GM21528 (cell line): ENCODE measurements around the gene SLFNL1.

Experiments
- ATAC-seq: cut with Tn5 transposase; IDR thresholded peaks from one replicate; pipeline ENCODE4 v1.9.1; 2021; ENCODE audit warnings: mild to moderate bottlenecking, moderate library complexity; ENCODE audit not compliant: unreplicated experiment, low FRiP score

Gene SLFNL1

DNA sequence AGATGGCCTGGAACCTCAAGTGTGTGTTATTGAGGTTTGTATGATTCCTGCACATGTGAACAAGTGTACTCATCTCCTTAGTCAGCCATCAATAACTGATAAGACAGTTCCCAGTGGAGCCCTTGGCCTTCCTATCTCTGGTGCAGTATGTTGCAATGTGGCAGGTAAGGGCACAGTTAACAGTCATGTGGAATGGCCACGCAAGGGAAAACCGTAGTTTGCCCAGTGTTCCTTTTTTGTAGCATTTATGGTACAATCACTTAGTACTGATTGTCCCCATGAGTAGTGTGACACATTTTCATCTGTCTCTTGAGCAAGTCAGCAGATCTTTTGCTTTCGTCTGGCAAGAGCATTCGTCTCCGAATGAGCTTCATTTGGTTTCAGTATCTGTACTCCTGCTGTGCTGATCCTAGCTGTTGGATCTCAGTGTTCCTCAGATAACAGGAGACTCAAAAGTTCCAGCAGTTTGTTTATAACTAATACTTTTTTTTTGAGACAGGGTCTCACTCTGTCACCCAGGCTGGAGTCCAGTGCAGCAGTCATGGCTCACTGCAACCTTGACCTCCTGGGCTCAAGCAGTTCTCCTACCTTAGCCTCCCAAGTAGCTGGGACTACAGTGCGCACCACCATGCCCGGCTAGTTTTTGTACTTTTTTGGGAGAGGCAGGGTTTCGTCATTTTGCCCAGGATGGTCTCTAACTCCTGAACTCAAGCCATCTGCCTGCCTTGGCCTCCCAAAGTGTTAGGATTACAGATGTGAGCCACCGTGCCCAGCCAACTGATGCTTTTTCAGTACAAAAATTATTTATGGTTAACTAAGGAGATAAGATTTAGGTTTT, 33.9 kb downstream of the SLFNL1 start:
- ATAC-seq = no peak

DNA sequence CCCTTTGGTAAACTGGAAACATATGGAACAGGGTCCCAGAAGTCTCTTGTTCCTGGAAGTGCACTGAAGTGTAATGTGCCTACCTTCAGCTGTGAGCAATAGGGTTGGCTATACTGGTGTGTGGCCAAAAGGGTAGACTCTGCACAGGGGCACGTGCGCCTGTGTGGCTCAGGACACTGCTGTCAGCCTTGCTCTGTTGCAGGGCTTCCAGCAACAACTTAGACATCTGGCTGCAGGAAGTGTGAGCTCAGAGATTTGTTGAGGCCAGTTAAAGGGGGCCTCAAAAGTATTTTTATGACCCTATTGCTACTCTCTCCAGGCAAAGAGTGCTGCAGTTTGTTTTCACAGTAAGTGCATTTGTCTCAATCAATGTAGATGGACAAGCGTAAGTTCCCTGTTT, 34.6 kb downstream of the SLFNL1 start:
- no peak for ATAC-seq

GRCh38 chr1:40986328-40986783, 35.2 kb downstream of the SLFNL1 start:
- ATAC-seq = no peak

DNA sequence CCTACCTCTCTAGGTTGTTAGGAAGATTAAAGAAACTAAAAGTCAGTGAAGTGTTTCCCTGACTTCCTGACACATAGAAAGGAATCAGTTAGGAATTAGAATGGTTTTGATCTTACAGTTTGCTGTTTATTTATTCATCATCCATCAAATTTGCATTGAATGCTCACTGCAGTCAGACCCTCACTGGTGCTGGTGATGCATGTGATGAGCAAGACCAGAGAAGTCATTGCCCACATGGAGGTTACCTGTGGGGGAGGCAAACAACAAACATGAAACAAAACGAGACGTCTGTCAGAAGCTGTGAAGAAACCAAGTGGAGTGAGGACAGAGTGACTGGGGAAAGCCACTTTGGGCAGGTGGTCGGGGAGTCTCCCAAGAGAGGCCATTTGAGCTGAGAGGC, 35.6 kb downstream of the SLFNL1 start:
- no peak for ATAC-seq

DNA sequence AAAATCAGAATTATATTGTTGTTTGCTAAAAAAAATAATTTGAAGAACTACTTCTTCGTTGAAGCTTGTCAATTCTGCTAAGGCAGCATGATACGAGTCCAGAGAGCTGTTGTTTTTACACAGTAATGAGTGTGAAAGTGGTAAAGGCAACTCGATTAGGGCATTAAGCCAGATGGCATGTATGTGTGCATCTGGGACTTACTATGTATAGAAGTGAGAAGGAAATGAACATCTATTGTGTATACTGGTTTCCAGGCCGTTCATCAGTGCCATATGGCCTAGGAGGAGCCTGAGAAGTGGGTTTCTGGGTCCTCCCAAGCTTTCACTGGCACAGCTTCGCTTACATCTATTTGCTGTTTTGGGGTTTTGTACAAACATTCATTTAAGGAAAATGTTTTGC, 36.4 kb downstream of the SLFNL1 start:
- ATAC-seq = no peak

DNA sequence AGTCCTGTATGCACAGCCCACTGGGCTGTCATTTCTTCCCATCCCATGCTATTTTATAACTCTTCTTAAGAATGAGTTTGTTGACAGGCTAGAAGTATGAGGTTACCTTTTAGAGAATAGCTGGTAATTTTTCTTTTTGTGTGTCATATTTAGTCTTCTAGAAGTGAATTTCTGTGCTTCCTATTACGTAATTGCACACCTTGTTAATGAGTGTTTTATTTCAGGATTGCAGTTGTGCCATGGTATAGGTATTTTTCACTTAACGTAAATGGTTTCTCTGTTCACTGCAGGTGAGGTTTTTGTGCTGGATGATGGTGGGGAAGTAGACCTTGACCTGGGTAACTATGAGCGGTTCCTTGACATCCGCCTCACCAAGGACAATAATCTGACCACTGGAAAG, 37.0 kb downstream of the SLFNL1 start:
- no peak for ATAC-seq

DNA sequence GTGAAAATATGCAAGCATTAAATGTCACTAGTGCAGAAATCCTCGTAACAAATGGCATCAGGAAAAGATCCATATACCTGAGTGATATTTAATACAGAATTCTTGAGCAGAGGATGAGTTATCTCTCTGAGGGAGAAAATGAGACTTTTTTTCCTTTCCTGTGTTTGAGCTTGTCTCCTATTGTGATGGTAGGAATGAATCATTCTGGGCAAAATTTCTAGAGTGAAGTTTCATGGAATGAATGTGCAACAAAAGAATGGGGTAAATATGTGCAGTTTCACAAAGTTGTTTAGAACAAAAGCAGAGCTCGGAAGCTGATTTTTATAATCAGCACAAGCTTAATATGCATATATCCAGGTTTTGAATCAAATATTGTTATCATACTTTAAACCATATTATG, 37.5 kb downstream of the SLFNL1 start:
- ATAC-seq = no peak

DNA sequence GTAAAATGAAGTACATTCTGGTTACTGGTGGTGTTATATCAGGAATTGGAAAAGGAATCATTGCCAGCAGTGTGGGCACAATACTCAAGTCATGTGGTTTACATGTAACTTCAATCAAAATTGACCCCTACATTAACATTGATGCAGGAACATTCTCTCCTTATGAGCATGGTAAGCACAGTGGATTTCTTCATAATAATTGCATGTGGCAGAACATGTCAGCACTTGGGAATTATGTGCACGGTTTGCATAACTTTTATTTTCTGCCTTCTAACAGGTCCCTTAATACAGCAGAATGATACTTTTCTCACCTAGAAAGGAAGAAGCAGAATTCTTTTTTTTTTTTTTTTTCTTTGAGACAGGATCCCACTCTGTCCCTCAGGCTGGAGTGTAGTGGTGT, 38.2 kb downstream of the SLFNL1 start:
- no peak for ATAC-seq

GRCh38 chr1:40982721-40983120, 38.8 kb downstream of the SLFNL1 start:
- ATAC-seq = no peak

GRCh38 chr1:40981691-40982448, 39.7 kb downstream of the SLFNL1 start:
- ATAC-seq = no peak

DNA sequence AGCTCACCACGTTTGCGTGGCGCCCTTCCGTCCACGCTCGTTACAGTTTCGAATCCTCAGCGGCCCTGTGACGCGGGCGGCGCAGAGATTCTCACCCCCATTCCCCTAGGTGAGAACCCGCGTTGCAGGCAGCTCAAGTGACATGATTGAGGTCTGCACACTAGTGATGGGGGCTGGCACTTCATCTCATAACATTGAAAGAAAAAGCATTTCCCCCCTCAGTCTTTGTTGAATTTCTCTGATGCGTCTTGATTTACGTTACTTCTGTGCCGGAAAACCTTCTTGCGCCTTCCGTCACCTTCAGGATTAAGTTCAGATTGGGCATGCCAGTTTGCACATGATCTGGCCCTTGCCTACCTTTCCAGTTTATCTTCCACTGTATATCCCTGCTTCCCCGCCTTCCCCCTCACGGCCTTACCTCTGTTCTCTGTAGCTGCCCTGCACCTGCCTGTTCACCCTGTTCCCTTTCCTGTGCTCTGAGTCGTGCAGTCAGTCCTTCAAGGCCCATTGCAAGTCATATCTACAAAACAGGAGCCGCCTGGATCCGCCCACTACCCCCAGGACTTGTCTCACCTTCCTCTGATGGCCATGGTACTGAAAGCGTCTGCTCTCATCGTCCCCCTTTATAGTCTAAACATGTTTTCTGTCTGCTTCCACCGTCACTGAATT, 40.9 kb downstream of the SLFNL1 start:
- no peak for ATAC-seq

DNA sequence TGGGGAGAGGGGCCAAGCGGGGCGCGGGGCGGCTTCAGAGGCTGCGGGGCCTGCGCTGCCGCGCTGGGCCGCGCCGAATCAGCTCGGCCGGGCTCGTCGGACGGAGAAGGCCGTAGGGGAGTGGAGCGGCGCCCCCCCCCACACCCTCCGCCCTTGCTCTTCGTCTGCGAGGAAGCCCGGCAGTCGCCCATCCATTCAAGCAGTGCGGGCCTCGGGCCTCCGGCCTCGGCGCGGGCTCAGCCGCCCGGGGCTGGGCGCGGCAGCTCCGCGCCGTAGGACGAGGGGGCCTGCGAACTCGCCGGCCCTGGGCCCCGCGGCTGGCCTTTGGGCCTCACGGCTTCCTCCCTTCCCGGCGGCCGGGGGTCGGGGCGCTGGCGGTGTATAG, 41.5 kb downstream of the SLFNL1 start:
- peak; percentile 26 for ATAC-seq

DNA sequence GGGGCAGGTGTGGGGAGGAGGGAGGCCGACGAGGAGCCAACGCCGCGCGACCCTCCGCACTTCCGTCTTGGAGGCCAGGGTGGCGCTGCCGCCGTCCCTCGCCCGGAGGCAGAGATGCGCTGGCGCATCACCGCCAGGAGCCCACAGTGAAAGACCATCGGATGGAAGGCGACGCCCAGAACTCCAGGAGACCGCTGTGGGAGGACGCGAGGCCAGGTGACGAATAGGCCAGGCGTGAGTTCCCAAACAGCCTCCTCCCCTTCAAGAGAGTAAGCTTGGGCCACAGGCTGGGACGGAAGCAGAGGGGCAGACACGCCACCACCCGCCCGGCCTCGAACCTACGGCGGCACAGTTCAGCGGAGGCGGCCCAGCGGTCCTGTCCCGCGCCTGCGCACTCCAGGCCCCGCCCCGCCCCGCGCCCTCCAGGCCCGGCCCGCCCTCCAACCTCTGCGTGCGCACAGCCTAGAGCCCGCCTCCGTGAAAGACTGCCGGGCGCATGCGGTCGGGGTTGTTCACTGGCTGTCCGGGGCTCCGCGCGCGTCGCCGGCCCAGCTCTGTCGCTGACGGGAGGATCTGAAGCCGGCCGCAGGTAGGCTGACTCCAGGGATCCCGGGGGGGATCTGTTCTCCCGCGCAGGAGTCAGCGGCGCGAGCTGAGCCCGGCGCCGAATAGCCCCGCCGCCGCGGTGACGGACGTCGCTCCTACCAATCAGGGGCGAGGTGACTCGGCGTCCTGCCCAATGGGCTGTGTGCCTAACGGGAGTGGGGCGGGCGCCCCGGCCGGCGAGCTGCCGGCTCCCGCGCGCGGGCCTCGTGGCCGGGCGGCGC, 42.1 kb downstream of the SLFNL1 start, which contains the start of gene CTPS1:
Gene CTPS1 (plus strand): TSS at position 456 of the 827 bp plus-strand sequence. CDS start 3,595 bp downstream, outside the sequence.
- ATAC-seq = peak; percentile 88

- ATAC-seq = no peak
These were observed 42.7 kb downstream of the SLFNL1 start for GRCh38 chr1:40978886-40979240.

- no peak for ATAC-seq
These were observed 43.8 kb downstream of the SLFNL1 start for GRCh38 chr1:40977716-40978115.

GRCh38 chr1:40976952-40977690, 44.4 kb downstream of the SLFNL1 start:
- no peak for ATAC-seq

GRCh38 chr1:40974945-40975344, 46.6 kb downstream of the SLFNL1 start:
- no peak for ATAC-seq

DNA sequence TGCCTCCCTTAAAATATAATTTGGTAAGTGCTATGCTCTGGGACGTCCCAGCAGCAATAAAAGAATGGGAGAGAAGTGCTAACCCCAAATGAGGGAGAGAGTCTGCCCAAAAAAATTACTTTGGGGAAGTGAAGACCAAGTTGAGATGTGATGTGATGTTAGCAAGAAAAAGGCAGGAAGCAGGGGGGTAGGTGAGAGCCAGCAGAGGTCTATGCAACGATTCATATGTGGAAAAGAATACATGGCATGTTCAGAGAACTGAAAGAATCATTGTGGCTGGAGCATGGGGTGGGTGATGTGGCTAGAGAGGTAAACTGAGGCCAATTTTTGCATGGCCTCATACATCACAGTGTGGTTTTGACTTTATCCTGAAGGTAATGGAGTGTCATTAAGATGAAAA, 47.6 kb downstream of the SLFNL1 start:
- no peak for ATAC-seq

DNA sequence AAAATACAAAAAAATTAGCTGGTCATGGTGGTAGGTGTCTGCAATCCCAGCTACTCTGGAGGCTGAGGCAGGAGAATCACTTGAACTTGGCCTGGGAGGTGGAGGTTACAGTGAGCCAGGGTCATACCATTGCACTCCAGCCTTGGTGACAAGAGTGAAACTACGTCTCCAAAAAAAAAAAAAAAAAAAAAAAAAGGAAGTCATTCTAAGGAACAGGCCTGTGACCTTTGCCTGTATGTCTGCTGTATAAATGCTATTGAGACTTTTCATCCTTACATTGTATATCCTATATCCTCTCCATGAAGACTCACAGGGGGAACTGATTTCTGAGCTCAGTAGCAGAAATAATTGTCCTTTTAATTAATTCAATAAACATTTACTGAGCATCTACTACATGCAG, 49.6 kb downstream of the SLFNL1 start:
- no peak for ATAC-seq

- no peak for ATAC-seq
These were observed 52.1 kb downstream of the SLFNL1 start for GRCh38 chr1:40969445-40969844.
